Coronary artery (tissue), 2 donors: ENCODE measurements around the gene SHE.

ENCODE experiments used
- DNase-seq: peaks from one replicate; pipeline ENCODE4 v3.0.0-alpha.2; 2017; ENCODE audit warnings: low spot score
- H3K27ac ChIP-seq, 2 donors: fragments of 200-600 bp; sonication (generic); one replicate each; pipeline ENCODE4 v1.5.1; 2016 to 2019
- H3K4me3 ChIP-seq: fragments of 200-600 bp; sonication (generic); 2 replicates; pipeline ENCODE4 v1.5.1; 2016; ENCODE audit warnings: mild to moderate bottlenecking, moderate library complexity
- TF ChIP-seq, protein P1 (sequence below): fragments of 200-600 bp; sonication (generic); IDR thresholded peaks from one replicate; pipeline ENCODE4 v1.5.1; 2019; ENCODE audit warnings: antibody characterized with exemption

SHE gene

DNA sequence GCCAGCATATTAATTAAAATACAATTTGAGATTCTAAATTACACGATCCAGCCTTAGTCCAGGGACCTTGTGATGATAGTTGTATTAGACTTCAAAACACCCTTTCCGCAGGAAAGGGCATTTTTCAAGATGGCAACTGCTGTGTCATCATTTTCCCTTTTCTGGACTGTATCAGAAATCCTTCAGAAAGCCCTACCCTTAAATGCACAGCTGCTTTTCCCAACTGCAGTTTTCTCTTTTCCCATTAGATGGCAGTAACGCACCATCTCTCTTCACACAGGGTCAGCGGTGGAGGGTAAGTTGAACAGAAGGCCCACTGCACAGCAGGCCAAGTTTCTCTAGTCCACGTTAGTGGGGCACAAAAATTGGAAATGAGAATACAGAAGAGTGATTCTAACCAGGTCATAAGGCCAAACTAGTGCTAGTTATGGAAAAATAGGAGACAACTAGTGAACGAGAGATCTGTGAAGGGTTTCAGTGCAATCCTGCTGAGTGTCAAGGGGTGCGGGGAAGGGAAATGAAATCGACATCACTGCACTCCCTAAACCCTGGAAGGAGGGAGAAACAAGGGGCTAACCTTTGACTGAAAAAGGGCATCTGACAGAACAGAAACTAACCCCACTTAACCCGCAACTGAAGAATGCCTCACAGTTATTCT is 22.3 kb downstream of the SHE start:
- H3K4me3 ChIP-seq, result no peak overlapping the region
- TF ChIP-seq, protein P1, sequence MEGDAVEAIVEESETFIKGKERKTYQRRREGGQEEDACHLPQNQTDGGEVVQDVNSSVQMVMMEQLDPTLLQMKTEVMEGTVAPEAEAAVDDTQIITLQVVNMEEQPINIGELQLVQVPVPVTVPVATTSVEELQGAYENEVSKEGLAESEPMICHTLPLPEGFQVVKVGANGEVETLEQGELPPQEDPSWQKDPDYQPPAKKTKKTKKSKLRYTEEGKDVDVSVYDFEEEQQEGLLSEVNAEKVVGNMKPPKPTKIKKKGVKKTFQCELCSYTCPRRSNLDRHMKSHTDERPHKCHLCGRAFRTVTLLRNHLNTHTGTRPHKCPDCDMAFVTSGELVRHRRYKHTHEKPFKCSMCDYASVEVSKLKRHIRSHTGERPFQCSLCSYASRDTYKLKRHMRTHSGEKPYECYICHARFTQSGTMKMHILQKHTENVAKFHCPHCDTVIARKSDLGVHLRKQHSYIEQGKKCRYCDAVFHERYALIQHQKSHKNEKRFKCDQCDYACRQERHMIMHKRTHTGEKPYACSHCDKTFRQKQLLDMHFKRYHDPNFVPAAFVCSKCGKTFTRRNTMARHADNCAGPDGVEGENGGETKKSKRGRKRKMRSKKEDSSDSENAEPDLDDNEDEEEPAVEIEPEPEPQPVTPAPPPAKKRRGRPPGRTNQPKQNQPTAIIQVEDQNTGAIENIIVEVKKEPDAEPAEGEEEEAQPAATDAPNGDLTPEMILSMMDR, result peak; percentile 90
- no peak overlapping the region for H3K27ac ChIP-seq
- DNase-seq, result no peak

GRCh38 chr1:154478639-154479038 is 23.6 kb downstream of the SHE start:
- DNase-seq, result no peak
- H3K27ac ChIP-seq, result no peak overlapping the region

GRCh38 chr1:154478013-154478412 is 24.2 kb downstream of the SHE start:
- Histone ChIP-seq H3K27ac (no peak overlapping the region), H3K4me3 (no peak overlapping the region)
- DNase-seq, result no peak

More at GRCh38 chr1:154478639-154479038, 23.6 kb downstream of the SHE start:
- TF ChIP-seq, protein P1, result no peak
- no peak overlapping the region for H3K4me3 ChIP-seq

DNA sequence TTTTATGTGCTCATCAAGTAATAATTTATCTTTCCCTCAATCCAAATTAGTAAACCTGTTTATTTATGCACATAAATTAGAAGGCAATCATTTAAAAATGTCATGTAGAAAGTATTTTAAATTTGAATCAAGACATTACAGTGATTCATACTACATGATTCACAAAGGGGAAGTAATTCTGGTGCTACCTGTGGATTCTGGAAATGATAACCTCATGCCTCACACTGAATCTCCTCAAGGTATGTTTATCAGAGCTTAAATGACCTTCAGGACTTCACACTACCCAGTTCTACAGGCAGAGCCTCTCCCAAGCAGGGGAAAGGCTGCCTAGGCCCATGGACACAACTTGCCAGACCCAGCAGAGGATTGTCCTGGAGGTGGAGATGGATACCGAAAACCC is 25.4 kb downstream of the SHE start:
- no peak for DNase-seq
- Histone ChIP-seq H3K4me3 (no peak overlapping the region), H3K27ac (no peak overlapping the region)
- TF ChIP-seq, protein P1, result no peak

More at GRCh38 chr1:154478013-154478412, 24.2 kb downstream of the SHE start:
- TF ChIP-seq, protein P1, result no peak

DNA sequence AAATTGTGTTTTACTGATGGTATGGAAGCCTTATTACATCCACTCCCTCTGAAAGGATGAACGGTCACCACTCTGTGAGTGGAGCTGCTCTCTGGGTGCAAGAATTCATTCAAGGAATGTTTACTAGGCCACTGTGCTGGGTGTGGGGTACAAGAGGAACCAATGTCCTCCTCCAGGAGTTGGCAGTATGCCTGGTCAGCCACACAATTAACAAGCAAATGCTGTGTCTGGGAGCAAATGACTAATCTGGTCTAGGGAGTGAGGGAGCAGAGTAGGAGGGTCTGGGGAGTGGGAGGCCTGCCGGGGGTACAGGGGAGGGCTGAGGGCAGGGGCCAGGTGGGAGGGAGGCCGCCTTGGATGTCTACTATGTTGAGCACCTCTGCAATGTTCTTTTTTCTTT is 27.4 kb downstream of the SHE start:
- TF ChIP-seq, protein P1, result no peak
- DNase-seq, result no peak
- Histone ChIP-seq H3K4me3 (no peak overlapping the region), H3K27ac (peak overlapping the region in 1 of 2 donors; percentile 28)

DNA sequence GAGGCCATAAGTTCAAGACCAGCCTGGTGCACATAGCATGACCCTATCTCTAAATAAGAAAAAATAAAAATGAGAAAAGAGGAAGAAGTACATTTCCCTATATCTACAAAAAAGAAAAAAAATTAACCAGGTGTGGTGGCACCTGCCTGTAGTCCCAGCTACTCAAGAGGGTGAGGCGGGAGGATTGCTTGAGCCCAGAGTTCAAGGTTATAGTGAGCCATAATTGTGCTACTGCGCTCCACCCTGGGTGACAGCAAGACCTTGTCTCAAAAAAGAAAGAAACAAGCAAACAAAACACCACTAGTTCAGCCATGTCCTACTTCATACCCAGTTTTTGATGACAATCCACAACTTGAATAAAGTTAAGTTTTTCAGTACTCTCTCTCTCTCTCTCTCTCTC is 30.9 kb downstream of the SHE start:
- Histone ChIP-seq H3K4me3 (no peak overlapping the region), H3K27ac (no peak overlapping the region)
- DNase-seq, result no peak
- TF ChIP-seq, protein P1, result no peak

- TF ChIP-seq, protein P1, result no peak
- Histone ChIP-seq H3K27ac (no peak overlapping the region), H3K4me3 (no peak overlapping the region)
- DNase-seq, result no peak
Measured at GRCh38 chr1:154469844-154470560, 32.2 kb downstream of the SHE start.
